CD4-positive, alpha-beta T cell treated with Interleukin-6 for 4 hours (primary cell): ENCODE results near the gene CDKN2B.
"Not testable (repeated sequence)": the region's sequence is repeated elsewhere in the genome, so short reads cannot be mapped to it uniquely, and the experiment has no call there.

Source experiments
- DNase-seq: peaks from one replicate; pipeline ENCODE4 v3.0.0-alpha.2; 2020; ENCODE audit warnings: mixed read lengths

The CDKN2B gene, protein sequence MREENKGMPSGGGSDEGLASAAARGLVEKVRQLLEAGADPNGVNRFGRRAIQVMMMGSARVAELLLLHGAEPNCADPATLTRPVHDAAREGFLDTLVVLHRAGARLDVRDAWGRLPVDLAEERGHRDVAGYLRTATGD

DNA sequence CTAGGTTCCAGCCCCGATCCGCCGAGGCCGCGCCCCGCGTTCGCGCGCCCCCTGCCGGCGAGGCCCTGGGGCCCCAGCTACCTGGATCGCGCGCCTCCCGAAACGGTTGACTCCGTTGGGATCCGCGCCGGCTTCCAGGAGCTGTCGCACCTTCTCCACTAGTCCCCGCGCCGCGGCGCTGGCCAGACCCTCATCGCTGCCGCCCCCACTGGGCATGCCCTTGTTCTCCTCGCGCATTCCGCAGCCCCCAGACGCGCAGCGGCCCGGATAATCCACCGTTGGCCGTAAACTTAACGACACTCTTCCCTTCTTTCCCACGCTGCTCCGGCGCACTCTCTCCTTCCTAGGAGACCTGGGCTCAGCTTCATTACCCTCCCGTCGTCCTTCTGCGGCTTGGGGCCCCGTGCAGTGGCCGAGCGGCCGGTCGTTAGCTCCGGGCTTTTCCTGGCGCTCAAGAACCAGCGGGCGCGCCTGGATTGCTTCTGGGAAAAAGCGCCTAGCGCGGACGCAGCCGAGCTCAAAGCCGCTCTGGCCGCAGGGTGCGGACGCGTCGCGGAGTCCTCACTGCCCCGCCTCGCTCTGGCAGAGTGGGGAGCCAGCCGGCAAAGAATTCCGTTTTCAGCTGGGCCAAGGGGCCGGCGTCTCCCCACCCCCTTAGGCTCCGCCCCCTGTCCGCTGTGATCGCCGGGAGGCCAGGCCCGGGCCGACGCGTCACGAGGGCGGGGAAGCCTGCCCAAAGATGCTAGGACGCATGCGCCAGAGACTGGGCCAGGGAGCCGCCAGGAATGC lies at the start of gene CDKN2B:
Gene CDKN2B, minus strand, starts transcription at position 589 of the 789 bp plus-strand sequence. Its CDS starts 352 bp downstream, at position 237.
- peak; percentile 67 for DNase-seq

DNA sequence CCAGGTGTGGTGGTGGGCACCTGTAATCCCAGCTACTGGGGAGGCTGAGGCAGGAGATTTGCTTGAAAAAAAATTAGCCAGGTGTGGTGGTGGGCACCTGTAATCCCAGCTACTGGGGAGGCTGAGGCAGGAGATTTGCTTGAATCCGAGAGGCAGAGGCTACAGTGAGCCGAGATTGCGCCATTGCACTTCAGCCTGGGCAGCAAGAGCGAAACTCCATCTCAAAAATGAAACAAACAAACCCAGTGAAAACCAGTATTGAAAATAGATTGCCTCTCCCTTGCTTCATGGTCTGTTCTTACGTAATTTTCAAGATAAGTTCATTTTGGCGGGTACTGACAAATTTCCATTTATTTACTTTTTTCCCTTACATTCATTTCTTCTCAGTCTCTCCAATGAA lies 48.9 kb upstream of the CDKN2B start:
- DNase-seq, result not testable (repeated sequence)

DNA sequence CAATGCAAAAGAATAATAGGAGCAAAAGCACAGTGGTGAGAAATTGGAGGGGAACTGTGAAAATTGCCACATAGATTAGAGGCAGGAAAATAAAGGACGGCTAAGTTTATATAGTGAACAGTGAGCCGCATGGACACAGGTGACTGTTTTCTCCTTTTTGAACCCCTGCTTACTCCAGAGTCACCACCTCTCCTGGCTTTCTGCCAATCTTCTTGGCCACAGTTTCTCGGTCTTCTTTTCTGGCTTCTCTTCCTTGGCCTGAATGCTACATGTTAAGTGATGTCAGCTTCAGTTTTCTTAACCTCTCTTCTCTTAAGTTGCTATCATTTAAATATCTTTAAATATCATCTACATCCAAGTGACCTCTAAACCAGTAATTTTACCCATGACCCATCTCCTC lies 47.3 kb upstream of the CDKN2B start:
- no peak for DNase-seq

DNA sequence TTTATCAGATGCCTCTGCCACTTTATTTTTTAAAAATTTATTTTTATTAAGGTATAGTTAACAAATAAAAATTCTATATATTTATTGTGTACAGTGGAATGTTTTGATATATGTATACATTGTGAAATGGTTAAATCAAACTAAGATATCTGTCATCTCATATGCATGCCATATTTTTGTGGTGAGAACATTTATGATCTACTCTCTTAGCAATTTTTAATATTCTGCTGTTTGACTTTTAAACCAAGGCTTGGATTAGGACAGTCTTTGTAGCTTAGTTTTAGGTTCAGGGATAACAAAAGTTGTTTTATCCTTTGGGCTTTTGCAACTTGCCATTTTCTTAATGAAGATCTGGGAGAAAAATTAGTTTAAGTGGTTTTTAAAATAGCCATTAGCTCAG lies 46.0 kb upstream of the CDKN2B start:
- DNase-seq, result no peak

DNA sequence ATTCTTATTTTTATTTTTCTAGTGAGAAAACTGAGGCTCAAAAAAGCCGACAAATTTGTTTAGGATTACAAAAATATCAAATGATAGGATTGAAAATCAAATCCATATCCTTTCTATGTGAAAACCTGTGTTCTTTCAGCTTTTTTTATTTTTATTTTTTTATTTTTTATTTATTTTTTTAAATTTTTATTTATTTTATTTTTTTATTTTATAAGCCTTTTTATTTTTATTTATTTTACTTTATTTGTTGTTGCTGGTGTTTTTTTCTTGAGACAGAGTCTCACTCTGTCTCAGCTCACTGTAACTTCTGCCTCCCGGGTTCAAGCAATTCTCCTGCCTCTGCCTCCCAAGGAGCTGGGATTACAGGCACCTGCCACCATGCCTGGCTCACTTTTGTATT lies 45.4 kb upstream of the CDKN2B start:
- DNase-seq, result no peak

DNA sequence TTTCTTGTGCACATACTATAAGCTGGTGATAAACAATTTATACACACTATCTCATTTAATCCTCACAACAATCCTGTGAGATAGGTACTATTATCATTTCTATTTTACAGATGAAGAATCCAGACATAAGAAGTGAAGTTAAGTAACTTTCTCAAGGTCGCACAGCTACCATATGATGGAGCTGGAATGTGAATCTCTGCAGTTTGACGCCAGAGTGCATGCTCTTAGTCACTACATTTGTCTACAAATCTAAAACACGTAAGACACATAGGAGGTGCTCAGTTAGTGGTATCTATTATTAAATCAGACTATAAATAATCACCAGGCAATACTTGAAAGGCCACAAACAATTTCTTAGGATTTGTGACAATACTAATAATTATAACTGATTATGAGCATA lies 45.0 kb upstream of the CDKN2B start:
- no peak for DNase-seq

DNA sequence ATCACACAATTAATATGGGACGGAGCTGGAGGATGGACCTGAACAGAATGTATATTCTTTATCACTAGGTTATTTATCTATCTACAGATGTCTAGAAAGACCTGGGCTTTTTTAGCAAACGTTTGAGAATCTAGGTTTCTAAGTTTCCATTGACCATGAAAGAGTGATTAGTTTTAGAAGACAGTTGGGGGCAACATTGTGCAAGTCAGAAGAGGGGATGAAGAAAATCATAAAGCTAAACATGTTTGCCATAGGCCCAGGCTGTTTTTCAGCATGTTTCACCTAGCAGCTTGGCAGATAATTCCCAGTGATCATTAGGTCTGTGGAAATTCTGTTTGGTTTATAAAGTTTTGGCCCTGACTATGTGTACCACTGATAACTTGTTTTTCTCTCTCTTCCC lies 44.1 kb upstream of the CDKN2B start:
- DNase-seq, result no peak

DNA sequence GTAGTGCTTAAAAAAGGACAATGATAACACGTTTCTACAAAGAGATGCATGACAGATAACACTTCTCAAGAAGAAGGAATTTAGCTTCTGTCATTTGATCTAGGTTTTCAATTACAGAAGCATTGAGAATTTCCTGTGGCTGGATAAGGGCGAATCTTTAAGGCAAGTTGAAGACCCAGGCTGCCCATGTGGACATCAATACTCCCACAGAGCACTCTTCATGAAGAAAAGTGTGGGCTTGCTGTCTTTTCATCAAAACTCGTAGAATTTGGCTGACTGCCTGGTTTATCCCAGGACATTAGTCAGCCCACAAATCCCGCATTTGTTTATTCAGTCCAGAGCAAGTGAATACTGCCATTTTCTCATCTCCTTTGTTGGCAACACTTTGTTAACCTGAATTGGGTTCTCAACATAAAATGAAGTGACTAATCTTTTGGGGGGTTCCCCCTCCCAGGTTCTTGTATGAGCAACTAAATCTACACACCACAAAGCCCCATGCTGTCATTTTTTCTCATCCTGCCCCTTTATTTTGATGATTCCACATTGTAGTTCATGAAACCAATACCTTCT lies 43.4 kb upstream of the CDKN2B start:
- DNase-seq, result no peak

DNA sequence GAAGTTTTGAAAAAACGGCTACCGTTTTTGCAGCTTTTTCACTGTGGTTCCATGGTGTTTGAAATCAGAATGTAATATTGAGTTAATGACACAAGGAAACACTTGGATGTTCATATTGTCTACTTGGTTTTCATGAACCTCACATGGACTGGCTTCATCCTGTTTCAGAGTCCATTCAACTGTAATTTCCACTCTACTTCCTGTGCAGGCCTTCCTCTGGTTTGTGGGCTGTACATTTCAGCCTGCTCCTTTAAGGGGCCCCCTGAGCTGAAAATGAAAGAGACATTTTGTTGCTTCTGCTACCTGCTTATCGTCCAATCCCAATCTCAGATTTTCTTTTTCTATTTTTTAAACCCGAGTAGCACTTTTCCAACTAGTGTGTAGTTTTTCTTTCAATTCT lies 41.8 kb upstream of the CDKN2B start:
- no peak for DNase-seq

DNA sequence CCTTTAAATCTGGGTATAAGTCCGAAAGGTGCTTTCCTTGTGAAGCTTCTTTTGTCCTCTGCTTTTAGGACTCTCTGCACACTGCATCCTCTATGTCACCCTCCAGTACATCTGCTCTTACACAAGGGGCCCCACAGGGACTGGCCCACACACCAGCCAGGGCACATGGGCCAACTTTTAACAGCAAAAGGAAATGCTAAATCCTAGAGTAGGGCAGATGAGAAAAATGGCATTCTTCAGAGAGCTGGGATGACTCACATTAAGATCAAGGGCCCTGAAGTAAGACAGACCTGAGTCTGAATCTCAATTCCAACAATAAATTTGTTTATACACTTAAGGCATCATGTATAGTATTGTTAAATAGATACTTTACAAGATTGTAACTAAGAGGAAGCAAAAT lies 40.3 kb upstream of the CDKN2B start:
- DNase-seq, result no peak

DNA sequence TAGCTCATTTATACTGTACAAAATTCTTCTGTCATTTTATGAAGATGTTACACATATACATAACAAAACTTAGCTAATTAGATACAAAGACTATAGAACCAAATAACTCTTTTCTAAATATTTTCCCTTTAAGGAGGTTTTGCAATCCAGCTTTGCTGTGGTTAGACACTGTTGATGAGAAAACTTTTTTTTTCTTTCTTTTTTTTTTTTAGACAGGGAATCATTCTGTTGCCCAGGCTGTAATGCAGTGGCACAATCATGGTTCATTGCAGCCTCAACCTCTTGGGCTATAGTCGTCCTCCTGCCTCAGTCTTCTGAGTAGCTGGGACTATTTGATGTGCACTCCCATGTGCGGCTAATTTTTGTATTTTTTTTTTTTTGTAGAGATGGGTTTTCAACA lies 38.5 kb upstream of the CDKN2B start:
- DNase-seq, result no peak

DNA sequence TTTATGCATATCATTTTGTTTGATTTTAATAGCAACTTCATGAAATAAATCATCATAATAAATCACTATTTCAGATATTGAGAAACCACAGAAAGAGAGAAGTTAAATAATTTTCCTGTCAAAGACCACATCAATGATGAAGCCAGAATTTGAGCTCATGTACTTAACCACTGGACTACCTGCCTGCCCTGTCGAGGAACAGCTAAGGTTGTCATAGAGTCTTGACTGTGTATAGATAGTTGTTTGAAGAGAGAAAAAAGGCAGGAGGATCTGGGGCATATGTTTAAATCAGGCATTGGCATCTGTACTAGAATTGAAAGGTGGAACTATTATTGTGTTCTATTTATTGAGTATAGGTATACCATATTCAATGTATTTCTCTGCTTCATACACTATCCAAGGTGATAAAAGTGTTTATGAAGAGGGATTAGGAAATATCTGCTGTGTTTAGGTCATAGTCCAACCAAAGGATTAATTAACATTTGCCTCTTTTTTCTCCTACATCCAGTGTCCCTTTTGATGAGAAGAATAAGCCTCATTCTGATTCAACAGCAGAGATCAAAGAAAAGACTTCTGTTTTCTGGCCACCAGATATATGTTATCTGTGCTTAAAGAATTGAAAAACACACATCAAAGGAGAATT lies 37.3 kb upstream of the CDKN2B start:
- no peak for DNase-seq

DNA sequence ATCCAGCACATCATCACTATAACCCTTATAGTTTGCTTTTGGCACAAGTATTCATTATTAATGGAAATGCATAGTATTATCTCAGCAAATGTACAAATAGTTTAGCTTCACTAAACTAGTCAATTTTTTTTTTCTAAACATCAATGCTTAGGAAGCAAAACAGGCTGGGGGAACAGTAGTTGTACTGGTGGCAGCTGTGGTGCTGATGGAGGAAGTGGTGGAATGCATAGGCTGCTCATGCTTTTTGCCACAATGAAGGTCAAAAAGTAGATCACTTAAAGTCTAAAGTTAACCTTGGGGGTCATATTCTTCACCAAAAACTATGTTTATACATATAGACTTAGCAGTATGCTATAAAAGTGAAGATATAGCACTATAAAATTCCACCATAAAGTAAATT lies 36.3 kb upstream of the CDKN2B start:
- no peak for DNase-seq

DNA sequence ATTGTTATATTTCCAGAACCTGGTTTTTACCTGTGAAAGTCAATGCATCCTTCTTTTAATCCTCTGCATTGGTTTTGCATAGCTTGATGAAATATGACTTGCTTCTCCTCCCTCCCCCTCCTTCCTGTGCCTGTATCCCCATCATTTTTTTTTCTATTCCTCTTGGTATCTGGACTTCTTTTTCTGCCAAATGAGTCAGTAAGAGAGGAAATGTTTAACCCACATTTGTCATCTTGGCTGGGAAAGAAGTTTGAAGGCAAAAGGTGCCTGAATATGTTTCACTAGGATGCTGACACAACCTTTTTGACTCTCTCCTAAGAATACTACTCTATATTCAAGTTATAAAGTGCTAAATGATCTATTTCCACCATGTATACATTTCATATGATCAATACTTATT lies 35.5 kb upstream of the CDKN2B start:
- no peak for DNase-seq

DNA sequence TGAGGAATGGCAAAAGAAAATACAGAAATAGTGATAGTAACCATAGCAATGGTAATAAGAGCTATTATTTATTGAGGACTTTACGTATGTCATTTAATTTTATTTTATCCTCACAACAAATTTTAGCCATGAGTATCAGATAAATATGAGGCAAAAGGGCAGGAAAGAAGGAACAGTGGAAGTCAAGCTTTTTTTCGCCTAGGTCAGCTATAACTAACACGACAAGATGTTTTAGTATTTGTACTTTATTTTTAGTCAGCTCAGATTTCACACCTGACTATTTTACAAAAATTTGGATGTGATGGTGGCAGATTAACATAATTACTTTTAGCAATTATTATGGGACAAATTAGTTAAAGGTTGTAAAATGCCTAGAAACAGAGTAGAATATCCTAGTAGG lies 34.8 kb upstream of the CDKN2B start:
- DNase-seq, result no peak

DNA sequence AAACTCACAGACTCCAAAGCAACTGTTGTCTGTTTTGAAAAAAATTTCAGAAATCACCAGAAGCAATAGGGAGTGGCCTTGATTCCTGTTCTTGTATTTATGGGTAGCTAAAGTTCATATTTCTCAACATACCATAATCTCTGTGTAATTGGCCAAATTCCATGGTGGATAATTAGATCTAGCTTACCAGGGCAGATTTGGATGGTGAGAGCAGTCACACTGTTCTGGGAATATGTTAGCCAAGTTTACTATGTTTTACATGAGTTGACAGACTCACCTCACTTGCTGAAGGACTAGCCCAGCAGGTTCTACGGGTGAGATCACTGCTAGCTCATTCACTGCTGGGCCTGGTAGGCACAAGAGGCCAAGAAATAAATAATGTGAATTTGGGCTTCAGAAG lies 32.7 kb upstream of the CDKN2B start:
- no peak for DNase-seq

DNA sequence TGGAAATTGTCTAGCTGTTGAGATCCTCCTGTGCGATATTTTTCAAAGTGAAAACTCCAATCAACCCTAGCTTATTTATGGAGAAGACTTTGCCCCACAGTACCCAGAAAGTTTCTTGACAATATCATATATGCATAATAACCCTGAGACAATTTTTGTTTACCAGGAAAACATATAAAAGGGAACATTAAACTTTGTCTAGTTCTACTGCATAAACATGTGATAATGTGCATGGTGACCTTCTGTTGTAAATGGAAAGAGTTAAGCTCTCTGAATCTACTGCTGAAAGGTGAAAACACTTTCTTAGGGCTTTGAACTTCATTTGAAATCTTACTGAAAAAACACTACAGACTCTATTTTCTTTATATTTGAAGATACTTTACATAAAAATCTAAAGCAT lies 32.2 kb upstream of the CDKN2B start:
- no peak for DNase-seq

DNA sequence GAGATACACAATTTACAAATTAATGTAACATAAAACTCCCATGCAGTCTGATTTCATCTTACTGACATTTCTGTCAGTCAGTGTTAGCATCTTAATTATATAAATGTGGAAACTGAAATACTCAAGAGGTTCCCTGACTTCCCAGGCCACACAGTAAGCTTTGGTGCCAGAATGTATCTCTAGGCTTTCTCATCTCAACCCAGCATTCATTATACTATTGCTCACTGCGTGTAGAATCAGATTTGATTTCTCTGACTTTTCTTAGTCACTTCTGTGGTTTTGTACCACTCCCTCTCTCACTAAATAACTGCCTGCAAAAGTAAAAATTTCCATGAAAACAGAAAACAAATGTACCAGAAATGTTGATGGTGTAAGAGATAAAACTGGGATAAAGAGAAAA lies 31.7 kb upstream of the CDKN2B start:
- no peak for DNase-seq

DNA sequence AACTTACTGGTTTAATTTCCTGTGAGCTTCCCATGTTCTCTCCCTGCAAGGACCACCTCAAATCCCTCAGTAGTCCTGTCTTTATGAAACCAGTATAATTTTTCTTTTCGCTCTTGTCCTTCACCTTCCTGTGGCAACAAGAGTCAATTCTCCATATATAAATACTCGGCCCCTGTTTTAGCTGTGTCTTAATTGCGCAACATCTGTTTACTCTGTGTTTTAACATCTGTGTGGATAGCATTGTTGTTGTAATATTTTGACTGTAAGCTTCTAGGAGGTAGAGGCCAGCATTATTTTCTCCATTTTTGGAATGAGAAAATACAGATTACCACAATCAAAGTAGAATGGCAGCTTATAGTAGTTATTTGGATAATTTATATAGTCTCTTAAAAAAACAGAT lies 30.2 kb upstream of the CDKN2B start:
- DNase-seq, result no peak

DNA sequence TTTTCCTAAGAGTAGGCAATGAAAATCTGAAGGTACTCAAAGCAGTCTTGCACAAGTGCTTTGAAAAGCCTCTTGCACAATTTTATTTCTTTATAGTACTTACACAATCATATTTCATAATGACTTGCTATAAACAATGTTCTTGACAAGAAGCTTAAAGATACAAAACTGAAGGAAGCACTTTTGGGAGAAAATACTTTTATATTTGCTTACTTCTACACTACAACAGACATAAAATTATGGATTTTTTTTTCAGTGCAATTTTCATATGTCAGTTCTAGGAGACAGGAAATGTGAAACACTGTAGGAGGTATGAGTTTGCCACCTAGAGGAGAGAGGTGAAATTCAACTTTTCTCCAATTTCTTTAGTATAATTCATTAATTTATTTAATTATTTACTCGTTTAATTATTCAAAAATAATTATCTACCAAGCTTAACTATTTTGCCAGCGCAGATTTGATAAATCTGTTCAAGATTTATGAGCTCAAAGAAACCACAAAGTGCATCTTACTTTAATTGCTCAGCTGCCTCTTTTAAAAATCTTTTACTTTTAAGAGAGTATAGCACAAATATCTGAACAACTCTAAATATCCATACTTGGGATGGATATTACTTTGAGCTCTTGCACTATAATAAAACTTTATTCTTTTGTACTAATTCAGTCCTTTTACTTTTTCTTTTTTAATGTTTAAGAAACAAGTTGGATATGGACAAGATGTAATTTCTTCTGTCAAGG lies 29.0 kb upstream of the CDKN2B start:
- no peak for DNase-seq

DNA sequence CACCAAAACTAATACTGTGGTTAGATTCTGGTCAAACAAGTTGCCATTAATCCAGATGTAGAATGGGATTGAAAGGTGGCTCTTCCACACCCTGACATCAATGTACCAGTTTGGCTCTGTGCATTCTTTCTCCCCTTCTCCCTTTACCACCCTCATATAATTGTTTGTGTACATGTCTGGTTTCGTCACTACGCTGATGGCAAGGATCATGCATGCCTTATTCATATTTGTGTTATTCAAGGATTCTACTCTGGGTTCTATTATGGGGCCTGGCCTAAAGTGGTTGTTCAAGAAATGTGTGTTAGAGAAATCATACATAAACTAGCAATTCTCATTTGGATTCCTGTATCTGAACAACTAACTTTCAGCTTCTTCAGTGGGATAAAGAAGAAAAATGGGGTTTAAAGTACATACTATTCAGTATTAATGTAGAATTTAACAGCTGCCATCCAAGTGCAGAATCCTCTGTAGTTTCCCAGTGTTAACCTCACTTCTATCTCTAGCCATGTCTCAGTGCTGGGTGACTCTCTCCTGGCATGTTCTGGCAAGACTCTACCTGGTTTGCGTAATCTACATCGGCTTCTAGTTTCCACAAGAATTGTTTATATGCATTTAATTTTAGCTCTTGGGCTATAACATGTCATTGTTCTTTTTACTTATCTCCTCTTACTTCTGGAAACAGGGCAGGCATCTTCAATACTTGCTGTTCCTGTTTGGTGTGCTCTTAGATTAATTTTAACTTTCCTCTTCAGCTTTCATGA lies 27.9 kb upstream of the CDKN2B start:
- DNase-seq, result no peak

DNA sequence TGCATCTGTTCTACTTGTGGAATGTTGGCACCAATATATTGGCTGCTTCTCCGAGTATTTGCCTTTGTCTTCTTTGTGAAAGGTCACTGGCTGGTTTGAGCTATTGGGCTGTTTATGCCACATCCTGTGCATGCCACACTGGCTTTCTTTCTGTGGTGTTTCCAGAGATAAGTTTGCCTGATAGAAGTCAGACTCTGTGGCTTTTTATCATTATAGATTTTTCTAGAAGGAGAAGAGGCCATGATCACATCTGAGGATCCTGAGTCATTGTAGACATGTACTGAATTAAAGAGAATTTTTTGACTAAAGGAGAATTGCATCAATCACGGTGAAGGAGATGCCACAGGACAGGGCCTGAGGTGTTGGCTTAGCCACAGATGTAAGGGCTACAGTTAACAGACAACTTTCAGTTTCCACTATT lies 26.5 kb upstream of the CDKN2B start:
- no peak for DNase-seq
